Cardiac fibroblast (primary cell): ENCODE results near the gene ABCC4.
A peak's percentile ranks its signal among the peaks of the same experiment; 100 is the strongest.

Experiments used
- DNase-seq, 2 donors: peaks; one replicate each; pipeline versions ENCODE4 v3.0.0 to v3.0.0-alpha.2; 2010; ENCODE audit warnings: low read depth in 2 of 2
- H3K4me3 ChIP-seq, 2 donors: replicated peaks in 1 of 2; 1 replicate in 1 of 2; 2 replicates in 1 of 2; pipeline ENCODE4 v1.5.1; 2011; ENCODE audit warnings: low read depth in 2 of 2, low read length in 2 of 2, mild to moderate bottlenecking in 2 of 2, moderate library complexity in 1 of 2
- TF ChIP-seq, protein P1 (sequence below): IDR thresholded peaks from one replicate; pipeline ENCODE4 v1.5.1; 2011; ENCODE audit warnings: low read depth, mild to moderate bottlenecking, low read length, inconsistent platforms

Gene ABCC4

DNA sequence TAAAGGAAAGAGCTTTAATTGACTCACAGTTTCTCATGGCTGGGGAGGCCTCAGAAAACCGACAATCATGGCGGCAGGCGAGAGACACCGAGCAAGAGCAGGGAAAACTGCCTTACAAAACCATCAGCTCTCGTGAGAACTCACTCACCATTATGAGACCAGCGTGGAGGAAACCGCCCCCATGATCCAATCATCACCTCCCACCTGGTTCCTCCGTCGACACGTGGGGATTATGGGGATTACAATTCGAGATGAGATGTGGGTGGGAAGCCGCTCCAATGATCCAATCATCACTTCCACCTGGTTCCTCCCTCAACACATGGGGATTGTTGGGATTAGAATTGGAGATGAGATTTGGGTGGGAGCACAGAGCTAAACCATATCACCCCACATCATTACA, 293.9 kb downstream of the ABCC4 start:
- TF ChIP-seq, protein P1, sequence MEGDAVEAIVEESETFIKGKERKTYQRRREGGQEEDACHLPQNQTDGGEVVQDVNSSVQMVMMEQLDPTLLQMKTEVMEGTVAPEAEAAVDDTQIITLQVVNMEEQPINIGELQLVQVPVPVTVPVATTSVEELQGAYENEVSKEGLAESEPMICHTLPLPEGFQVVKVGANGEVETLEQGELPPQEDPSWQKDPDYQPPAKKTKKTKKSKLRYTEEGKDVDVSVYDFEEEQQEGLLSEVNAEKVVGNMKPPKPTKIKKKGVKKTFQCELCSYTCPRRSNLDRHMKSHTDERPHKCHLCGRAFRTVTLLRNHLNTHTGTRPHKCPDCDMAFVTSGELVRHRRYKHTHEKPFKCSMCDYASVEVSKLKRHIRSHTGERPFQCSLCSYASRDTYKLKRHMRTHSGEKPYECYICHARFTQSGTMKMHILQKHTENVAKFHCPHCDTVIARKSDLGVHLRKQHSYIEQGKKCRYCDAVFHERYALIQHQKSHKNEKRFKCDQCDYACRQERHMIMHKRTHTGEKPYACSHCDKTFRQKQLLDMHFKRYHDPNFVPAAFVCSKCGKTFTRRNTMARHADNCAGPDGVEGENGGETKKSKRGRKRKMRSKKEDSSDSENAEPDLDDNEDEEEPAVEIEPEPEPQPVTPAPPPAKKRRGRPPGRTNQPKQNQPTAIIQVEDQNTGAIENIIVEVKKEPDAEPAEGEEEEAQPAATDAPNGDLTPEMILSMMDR: no peak
- no peak for DNase-seq

DNA sequence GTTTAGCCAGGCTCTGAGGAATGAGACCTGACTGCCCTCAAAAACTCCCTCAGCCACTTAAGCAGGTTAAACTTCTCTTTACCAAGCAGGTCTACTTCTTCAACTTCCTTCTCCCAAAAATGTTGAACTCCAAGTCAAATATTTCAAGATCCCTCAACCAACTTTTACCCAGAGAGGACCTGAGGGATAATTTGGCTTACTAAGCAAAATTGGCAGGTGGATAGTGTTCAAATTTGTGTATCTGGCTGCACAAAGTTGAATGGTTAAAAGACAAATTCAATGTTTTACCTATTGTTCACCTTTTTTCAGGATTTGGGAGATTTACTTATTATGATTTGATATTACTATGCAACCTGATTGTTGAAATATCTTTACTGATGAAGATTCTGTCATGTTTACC, 296.0 kb downstream of the ABCC4 start:
- TF ChIP-seq, protein P1: no peak
- no peak for DNase-seq
- no peak overlapping the region for H3K4me3 ChIP-seq

More for the DNA sequence above, 293.9 kb downstream of the ABCC4 start:
- H3K4me3 ChIP-seq: no peak overlapping the region

DNA sequence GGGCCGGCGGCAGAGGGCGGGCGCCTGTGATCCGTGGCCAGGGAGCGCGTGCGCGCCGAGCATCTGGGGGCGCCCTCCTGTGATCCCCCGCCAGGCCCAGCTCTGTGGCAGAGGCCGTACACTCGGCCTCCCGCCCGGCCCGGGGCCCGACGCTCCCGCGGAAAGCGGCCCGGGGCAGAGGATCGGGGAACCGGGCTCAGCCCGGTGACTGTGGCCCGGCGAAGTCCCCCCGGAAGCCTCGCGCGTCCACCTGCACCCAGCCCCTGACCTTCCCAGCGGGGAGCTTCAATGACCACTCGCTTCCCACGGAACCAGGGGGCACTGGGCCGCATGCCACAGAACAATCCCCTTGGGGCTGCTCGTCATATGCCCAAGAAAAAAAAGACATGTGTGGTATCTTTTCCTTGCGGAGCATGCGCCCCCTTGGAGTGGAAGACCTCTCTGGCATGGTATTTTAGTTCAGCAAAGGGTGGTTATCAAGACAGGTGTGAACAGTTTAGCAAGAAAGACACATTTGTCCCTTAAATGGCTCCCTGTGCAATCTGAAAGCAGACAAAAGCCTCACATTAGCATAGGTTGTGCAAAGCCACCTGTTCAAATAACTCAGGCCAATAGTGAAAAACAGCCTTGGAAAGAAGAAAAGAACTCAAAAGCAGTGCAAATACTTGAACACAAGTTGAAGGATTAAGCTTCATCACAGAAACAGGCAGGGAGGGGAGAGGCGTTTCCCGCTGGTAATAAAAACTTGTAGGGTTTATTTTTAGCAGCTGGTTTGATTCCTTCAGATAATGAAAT, 298.0 kb downstream of the ABCC4 start:
- TF ChIP-seq, protein P1: no peak
- H3K4me3 ChIP-seq: peak overlapping the region; percentile 19 to 23
- no peak for DNase-seq

DNA sequence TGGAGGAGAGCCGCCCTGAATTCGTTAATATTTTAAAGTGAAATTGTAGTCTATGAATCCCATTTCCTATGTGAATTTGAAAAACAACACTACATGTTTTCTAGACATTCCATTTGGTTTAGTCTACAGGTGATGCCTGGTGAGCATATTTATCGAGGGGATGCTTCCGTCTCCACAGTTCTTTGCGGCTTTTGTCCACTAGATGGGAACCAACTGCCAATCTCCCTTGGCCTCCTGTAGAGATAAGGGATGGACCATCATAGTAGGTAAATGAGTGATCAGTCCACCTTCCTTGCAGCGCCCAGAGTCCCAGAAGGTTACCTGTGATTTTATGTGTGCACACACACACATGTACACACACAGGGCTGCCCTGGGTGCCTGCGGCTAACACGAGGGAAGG, 299.1 kb downstream of the ABCC4 start:
- TF ChIP-seq, protein P1: no peak
- no peak for DNase-seq
- no peak overlapping the region for H3K4me3 ChIP-seq

DNA sequence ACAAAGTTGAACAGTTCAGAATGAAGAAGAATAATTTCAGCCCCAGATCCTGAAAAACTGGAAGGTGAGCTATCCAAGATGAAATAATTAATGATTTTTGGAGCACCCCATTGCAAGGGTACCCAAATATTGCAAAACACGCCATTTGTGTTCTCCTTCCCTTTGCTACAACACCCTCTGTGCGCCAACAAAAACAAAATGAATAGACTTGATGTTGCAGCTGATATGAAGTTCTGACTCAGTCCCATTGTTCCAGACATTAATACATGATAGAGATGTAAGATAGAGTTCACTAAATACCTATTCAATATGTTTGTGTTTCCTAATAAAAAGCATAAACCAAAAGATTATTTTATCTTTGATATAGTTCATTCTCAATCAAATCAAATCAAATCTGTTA, 301.4 kb downstream of the ABCC4 start:
- no peak overlapping the region for H3K4me3 ChIP-seq
- peak in 1 of 2 donors; percentile 55 for DNase-seq
- TF ChIP-seq, protein P1: no peak

DNA sequence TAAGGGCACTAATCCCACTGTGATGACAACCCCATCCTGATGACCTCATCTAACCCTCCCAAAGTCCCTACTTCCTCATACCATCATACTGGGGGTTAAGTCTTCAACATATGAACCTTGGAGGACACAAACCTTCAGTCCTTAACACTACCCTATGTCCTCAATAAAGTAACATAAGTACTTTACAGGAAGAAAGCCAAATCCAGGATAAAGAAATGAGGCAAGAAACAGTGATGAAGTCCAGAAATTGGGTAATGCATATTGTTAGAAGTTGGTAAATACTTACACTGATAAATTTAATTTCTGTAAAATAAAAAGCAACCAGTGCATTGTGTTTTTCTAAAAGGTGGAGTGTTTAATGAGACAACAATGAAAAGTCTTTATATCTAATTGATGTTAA, 304.1 kb downstream of the ABCC4 start:
- TF ChIP-seq, protein P1: no peak
- H3K4me3 ChIP-seq: no peak overlapping the region
- peak; percentile 31 to 55 for DNase-seq

DNA sequence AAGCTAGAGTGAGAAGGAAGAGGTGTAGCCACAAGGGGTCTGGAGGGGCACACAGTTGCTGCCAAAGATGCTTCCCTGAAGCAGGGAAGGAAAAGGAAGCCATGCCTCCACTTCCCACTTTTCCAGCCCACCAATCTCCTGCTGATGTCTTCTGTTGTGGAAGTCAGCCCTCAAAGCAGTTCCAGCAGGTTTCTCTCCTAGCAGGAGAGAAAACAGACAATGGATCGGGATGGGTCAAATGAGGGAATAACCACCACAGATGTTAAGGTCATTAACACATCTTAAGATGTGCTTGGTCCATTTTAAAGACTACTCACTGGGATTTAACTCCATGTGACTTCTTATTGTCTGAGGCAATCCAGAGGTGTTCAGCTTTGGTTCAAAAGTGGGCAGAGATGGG, 304.8 kb downstream of the ABCC4 start:
- no peak for DNase-seq
- H3K4me3 ChIP-seq: no peak overlapping the region
- TF ChIP-seq, protein P1: no peak
